Neural cell (in vitro differentiated cells): ENCODE results near the gene ANXA5. TPM values are rescaled to one million over a fixed set of nuclear protein-coding genes. Genes with fewer than 3 reads are reported as not detected.
A peak's percentile ranks its signal among the peaks of the same experiment; 100 is the strongest.

Experiments used
- H2AFZ ChIP-seq: fragments of 200-600, 300-800 bp; sonication (generic), shearing (Covaris generic); 2 replicates; pipeline ENCODE4 v1.6.0; 2014; ENCODE audit warnings: low read depth, mild to moderate bottlenecking, antibody characterized with exemption, low read length, moderate library complexity
- H3F3A ChIP-seq: fragments of 200-600 bp; shearing (Covaris generic); 2 replicates; pipeline ENCODE4 v1.6.1; 2016; ENCODE audit warnings: mild to moderate bottlenecking, moderate library complexity, mixed read lengths, antibody characterized with exemption, low read length; ENCODE audit not compliant: insufficient read depth, poor library complexity, severe bottlenecking
- H3K27ac ChIP-seq: fragments of 200-600, 300-800 bp; sonication (generic), shearing (Covaris generic); 2 replicates; pipeline ENCODE4 v1.5.1; 2014; ENCODE audit warnings: mild to moderate bottlenecking, low read length, moderate library complexity
- H3K27me3 ChIP-seq: fragments of 300-800, 200-600 bp; sonication (generic), shearing (Covaris generic); 2 replicates; pipeline ENCODE4 v1.6.0; 2014; ENCODE audit warnings: mild to moderate bottlenecking, low read depth, low read length, moderate library complexity; ENCODE audit not compliant: insufficient read depth
- H3K36me3 ChIP-seq: fragments of 300-800, 200-600 bp; sonication (generic), shearing (Covaris generic); 2 replicates; pipeline ENCODE4 v1.5.1; 2014; ENCODE audit warnings: mild to moderate bottlenecking, antibody characterized with exemption, low read length, moderate library complexity; ENCODE audit not compliant: insufficient read depth
- H3K4me2 ChIP-seq: fragments of 300-800, 200-600 bp; sonication (generic), shearing (Covaris generic); 2 replicates; pipeline ENCODE4 v1.6.0; 2014; ENCODE audit warnings: mild to moderate bottlenecking, low read length
- H3K4me3 ChIP-seq: fragments of 300-800, 200-600 bp; sonication (generic), shearing (Covaris generic); 2 replicates; pipeline ENCODE4 v1.5.1; 2014; ENCODE audit warnings: mild to moderate bottlenecking, low read length, moderate library complexity
- H3K79me2 ChIP-seq: fragments of 200-600 bp; shearing (Covaris generic); replicated peaks from 2 replicates; pipeline ENCODE4 v1.6.0; 2014; ENCODE audit warnings: mild to moderate bottlenecking, low read length, moderate library complexity; ENCODE audit not compliant: insufficient read depth
- H3K9ac ChIP-seq: fragments of 300-800, 200-600 bp; sonication (generic), shearing (Covaris generic); 2 replicates; pipeline ENCODE4 v1.6.1; 2016; ENCODE audit warnings: mild to moderate bottlenecking, low read length, mixed read lengths
- H3K9me2 ChIP-seq: fragments of 200-600 bp; shearing (Covaris generic); 2 replicates; pipeline ENCODE4 v1.6.1; 2016; ENCODE audit warnings: mild to moderate bottlenecking, low read length, mixed read lengths; ENCODE audit not compliant: insufficient read depth
- H3K9me3 ChIP-seq: fragments of 200-600, 300-800 bp; sonication (generic), shearing (Covaris generic); 2 replicates; pipeline ENCODE4 v1.6.1; 2016; ENCODE audit warnings: mild to moderate bottlenecking, mixed run types, low read length, moderate library complexity, mixed read lengths
- H4K20me1 ChIP-seq: fragments of 200-600 bp; shearing (Covaris generic); 2 replicates; pipeline ENCODE4 v1.6.1; 2016; ENCODE audit warnings: mild to moderate bottlenecking, mixed run types; ENCODE audit not compliant: insufficient read depth
- EP300 ChIP-seq: fragments of 450-650 bp; conservative IDR thresholded peaks from 2 replicates; pipeline ENCODE4 v1.6.1; 2014; ENCODE audit warnings: antibody characterized with exemption, mild to moderate bottlenecking, moderate library complexity; ENCODE audit not compliant: poor library complexity, severe bottlenecking
- EZH2 ChIP-seq: fragments of 200-600, 300-800 bp; shearing (Covaris generic), sonication (generic); IDR thresholded peaks from 2 replicates; pipeline ENCODE4 v1.6.1; 2014; ENCODE audit warnings: antibody characterized with exemption, low read length, borderline replicate concordance, mild to moderate bottlenecking; ENCODE audit not compliant: insufficient read depth, poor library complexity, severe bottlenecking
- MXI1 ChIP-seq: fragments of 450-650 bp; conservative IDR thresholded peaks from 2 replicates; pipeline ENCODE4 v1.6.1; 2014; ENCODE audit warnings: antibody characterized with exemption, mild to moderate bottlenecking; ENCODE audit not compliant: poor library complexity, severe bottlenecking
- POLR2AphosphoS5 ChIP-seq: IDR thresholded peaks from 2 replicates; pipeline ENCODE4 v1.6.1; 2012
- RAD21 ChIP-seq: fragments of 450-650 bp; conservative IDR thresholded peaks from 2 replicates; pipeline ENCODE4 v1.6.1; 2014; ENCODE audit warnings: antibody characterized with exemption, mild to moderate bottlenecking, moderate library complexity
- SMC3 ChIP-seq: fragments of 450-650 bp; conservative IDR thresholded peaks from 2 replicates; pipeline ENCODE4 v1.6.1; 2014; ENCODE audit warnings: antibody characterized with exemption, mild to moderate bottlenecking, moderate library complexity; ENCODE audit not compliant: poor library complexity
- TAF1 ChIP-seq: IDR thresholded peaks from 2 replicates; pipeline ENCODE4 v1.6.1; 2012; ENCODE audit warnings: low read depth
- polyA plus RNA-seq: library from polyadenylated mRNA; depleted of rRNA; stranded (reverse); fragments of >200 nt; gene quantifications from 2 replicates; pipeline ENCODE4 v1.2.3, GENCODE V29; 2014
- TF ChIP-seq, protein P1 (sequence below): IDR thresholded peaks from 2 replicates; pipeline ENCODE4 v1.6.1; 2012; ENCODE audit warnings: borderline replicate concordance
- TF ChIP-seq, protein P2 (sequence below): fragments of 450-650 bp; IDR thresholded peaks from 2 replicates; pipeline ENCODE4 v1.5.1; 2014; ENCODE audit warnings: antibody characterized with exemption, mild to moderate bottlenecking, moderate library complexity; ENCODE audit not compliant: poor library complexity, severe bottlenecking

ANXA5 gene
- polyA plus RNA-seq, 1 donor from 2014 or later: 8.1 TPM

DNA sequence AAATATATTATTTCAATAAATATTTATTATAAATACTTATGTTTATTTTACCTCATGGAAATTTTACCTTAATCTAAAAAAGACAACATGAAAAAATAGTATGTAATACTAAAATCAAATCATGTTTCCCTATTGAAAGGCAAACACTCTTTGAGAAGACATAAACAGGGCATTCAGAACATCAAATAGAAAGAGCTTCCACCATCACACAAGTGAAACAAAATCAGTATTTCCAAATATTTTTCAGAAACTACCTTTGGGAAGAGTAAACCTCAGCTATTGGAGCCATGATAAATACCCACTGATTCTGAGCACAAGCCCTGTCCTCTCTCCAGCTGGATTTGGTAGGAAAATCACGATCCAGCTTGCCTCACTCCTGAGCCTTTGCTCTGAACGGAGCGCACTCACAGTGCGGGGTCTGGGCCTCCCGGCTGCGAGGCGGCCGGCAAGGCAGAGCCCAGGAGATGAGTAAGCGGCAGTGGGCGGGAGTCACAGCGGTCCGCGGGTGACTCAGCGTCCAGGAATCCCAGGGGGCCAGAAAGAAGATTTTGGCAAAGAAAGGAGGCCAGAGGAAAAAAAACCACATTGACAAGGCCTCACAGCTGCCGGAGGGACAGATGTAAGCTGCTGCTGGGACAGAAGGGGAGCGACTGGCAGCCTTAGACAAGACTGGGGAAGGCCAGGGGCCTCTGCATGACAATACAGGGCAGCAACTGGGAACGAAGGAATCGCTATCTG, 14.7 kb upstream of the ANXA5 start:
- peak overlapping the region; percentile 44 for H3K4me3 ChIP-seq
- H3F3A ChIP-seq: no peaks in the 10 kb centered on the region
- H3K36me3 ChIP-seq: no peaks in the 10 kb centered on the region
- no peak overlapping the region for H2AFZ ChIP-seq
- no peaks in the 10 kb centered on the region for H3K9me3 ChIP-seq
- no peak overlapping the region for H3K9ac ChIP-seq
- TF ChIP-seq, protein P1, sequence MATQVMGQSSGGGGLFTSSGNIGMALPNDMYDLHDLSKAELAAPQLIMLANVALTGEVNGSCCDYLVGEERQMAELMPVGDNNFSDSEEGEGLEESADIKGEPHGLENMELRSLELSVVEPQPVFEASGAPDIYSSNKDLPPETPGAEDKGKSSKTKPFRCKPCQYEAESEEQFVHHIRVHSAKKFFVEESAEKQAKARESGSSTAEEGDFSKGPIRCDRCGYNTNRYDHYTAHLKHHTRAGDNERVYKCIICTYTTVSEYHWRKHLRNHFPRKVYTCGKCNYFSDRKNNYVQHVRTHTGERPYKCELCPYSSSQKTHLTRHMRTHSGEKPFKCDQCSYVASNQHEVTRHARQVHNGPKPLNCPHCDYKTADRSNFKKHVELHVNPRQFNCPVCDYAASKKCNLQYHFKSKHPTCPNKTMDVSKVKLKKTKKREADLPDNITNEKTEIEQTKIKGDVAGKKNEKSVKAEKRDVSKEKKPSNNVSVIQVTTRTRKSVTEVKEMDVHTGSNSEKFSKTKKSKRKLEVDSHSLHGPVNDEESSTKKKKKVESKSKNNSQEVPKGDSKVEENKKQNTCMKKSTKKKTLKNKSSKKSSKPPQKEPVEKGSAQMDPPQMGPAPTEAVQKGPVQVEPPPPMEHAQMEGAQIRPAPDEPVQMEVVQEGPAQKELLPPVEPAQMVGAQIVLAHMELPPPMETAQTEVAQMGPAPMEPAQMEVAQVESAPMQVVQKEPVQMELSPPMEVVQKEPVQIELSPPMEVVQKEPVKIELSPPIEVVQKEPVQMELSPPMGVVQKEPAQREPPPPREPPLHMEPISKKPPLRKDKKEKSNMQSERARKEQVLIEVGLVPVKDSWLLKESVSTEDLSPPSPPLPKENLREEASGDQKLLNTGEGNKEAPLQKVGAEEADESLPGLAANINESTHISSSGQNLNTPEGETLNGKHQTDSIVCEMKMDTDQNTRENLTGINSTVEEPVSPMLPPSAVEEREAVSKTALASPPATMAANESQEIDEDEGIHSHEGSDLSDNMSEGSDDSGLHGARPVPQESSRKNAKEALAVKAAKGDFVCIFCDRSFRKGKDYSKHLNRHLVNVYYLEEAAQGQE: no peak
- TF ChIP-seq MXI1: no peak
- TF ChIP-seq, protein P2, sequence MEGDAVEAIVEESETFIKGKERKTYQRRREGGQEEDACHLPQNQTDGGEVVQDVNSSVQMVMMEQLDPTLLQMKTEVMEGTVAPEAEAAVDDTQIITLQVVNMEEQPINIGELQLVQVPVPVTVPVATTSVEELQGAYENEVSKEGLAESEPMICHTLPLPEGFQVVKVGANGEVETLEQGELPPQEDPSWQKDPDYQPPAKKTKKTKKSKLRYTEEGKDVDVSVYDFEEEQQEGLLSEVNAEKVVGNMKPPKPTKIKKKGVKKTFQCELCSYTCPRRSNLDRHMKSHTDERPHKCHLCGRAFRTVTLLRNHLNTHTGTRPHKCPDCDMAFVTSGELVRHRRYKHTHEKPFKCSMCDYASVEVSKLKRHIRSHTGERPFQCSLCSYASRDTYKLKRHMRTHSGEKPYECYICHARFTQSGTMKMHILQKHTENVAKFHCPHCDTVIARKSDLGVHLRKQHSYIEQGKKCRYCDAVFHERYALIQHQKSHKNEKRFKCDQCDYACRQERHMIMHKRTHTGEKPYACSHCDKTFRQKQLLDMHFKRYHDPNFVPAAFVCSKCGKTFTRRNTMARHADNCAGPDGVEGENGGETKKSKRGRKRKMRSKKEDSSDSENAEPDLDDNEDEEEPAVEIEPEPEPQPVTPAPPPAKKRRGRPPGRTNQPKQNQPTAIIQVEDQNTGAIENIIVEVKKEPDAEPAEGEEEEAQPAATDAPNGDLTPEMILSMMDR: no peak
- TF ChIP-seq SMC3: no peak
- TF ChIP-seq TAF1: no peak
- TF ChIP-seq POLR2AphosphoS5: no peak
- TF ChIP-seq EZH2: no peak
- no peak for TF ChIP-seq RAD21
- TF ChIP-seq EP300: no peak
- no peaks in the 10 kb centered on the region for H3K79me2 ChIP-seq
- no peaks in the 10 kb centered on the region for H3K27me3 ChIP-seq
- H3K9me2 ChIP-seq: no peaks in the 10 kb centered on the region
- no peak overlapping the region for H3K27ac ChIP-seq
- no peaks in the 10 kb centered on the region for H4K20me1 ChIP-seq
- no peak overlapping the region for H3K4me2 ChIP-seq

DNA sequence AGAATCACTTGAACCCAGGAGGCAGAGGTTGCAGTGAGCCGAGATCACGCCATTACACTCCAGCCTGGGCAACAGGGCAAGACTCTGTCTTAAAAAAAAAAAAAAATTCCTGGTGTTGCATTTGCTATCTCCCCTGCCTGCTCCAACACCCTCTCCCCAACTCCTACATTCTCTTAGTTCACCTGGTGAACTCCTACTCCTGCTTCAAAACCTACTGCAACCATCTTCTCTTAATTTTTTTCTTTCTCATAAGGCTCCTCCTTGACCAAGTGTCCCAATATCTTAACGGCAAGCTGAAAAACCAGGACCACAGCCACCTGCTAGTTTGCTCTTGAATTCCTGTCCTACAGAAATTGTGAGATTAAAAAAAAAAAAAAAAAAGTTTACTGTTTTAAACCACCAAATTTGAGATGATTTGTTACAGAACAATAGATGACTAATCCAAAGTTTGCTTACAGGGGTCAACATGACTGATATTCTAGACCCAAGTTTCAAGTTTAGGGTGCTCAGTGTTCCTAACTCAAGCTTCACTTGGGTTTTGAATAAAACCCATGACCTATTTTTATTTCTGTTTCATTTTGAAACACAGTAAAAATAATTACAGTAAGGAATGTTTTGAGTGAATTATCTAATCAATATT, 13.1 kb upstream of the ANXA5 start:
- H4K20me1 ChIP-seq: no peaks in the 10 kb centered on the region
- H2AFZ ChIP-seq: no peak overlapping the region
- H3F3A ChIP-seq: no peaks in the 10 kb centered on the region
- no peaks in the 10 kb centered on the region for H3K9me2 ChIP-seq
- no peaks in the 10 kb centered on the region for H3K27me3 ChIP-seq
- no peaks in the 10 kb centered on the region for H3K9me3 ChIP-seq
- no peak overlapping the region for H3K4me3 ChIP-seq
- H3K79me2 ChIP-seq: no peaks in the 10 kb centered on the region
- TF ChIP-seq, protein P1: no peak
- TF ChIP-seq POLR2AphosphoS5: no peak
- no peak for TF ChIP-seq RAD21
- TF ChIP-seq, protein P2: no peak
- no peak overlapping the region for H3K4me2 ChIP-seq
- H3K27ac ChIP-seq: no peak overlapping the region
- no peaks in the 10 kb centered on the region for H3K36me3 ChIP-seq
- H3K9ac ChIP-seq: no peak overlapping the region
